Gastroesophageal sphincter (tissue), 3 donors: ENCODE data around the gene ETFDH.

Experiments
- POLR2A ChIP-seq, 2 donors: fragments of 450-650 bp; IDR thresholded peaks; one replicate each; pipeline ENCODE4 v1.6.1; 2017; ENCODE audit warnings: antibody characterized with exemption in 2 of 2, mild to moderate bottlenecking in 2 of 2, moderate library complexity in 1 of 2
- TF ChIP-seq, protein P1 (sequence below), 4 experiments: fragments of 200-600 bp in 2 of 4; fragments of 450-650 bp in 2 of 4; sonication (generic) in 1 of 4; IDR thresholded peaks; one replicate each; pipeline ENCODE4 v1.5.1; 2017 to 2019; ENCODE audit warnings: antibody characterized with exemption in 4 of 4, mild to moderate bottlenecking in 2 of 4, moderate library complexity in 2 of 4

DNA sequence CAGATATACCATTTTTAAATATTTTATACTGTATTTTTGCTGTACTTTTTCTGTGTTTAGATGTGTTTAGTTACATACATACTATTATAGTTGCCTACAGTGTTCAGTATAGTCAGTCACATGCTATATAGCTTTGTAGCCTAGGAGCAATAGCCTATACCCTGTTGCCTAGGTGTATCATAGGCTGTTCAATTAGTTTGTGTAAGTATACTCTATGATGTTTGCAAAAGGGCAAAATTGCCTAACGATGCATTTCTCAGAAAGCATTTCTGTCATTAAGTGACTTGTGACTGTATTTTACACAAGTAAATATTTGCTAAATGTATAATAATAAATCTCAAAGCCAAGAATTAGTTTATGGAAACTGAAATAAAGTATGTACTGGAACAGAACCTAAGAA lies 9.5 kb downstream of the ETFDH start:
- no peak for TF ChIP-seq POLR2A (IDR thresholded peaks at IDR 0.05)
- TF ChIP-seq, protein P1, sequence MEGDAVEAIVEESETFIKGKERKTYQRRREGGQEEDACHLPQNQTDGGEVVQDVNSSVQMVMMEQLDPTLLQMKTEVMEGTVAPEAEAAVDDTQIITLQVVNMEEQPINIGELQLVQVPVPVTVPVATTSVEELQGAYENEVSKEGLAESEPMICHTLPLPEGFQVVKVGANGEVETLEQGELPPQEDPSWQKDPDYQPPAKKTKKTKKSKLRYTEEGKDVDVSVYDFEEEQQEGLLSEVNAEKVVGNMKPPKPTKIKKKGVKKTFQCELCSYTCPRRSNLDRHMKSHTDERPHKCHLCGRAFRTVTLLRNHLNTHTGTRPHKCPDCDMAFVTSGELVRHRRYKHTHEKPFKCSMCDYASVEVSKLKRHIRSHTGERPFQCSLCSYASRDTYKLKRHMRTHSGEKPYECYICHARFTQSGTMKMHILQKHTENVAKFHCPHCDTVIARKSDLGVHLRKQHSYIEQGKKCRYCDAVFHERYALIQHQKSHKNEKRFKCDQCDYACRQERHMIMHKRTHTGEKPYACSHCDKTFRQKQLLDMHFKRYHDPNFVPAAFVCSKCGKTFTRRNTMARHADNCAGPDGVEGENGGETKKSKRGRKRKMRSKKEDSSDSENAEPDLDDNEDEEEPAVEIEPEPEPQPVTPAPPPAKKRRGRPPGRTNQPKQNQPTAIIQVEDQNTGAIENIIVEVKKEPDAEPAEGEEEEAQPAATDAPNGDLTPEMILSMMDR (IDR thresholded peaks at IDR 0.05): no peak
